IMR-90 (cell line): ENCODE results near the gene XPO4. TPM values are rescaled to one million over a fixed set of nuclear protein-coding genes. Genes with fewer than 3 reads are reported as not detected.

Experiments used
- ATAC-seq: fragments of 200-7000 bp; cut with Tn5 transposase; 2 replicates; pipeline ENCODE4 v1.9.1; 2020; ENCODE audit warnings: low read depth, mild to moderate bottlenecking, moderate library complexity
- BruUV-seq: library from RNA; stranded (reverse); fragments of 400-500 nt; replicated peaks from 2 replicates; lab custom pipeline; 2021; lab: Mats Ljungman, UMichigan
- CTCF ChIA-PET: fragments of 300-600 bp; formaldehyde crosslinking; extraction: SDS; loops from one replicate; lab custom pipeline; 2021; ENCODE audit warnings: antibody characterized with exemption; lab: Yijun Ruan, JAX
- POLR2A ChIA-PET: fragments of 300-600 bp; sonication (Branson Sonifier 250); formaldehyde crosslinking; loops from one replicate; lab custom pipeline; 2022; ENCODE audit warnings: antibody characterized with exemption; ENCODE audit not compliant: unreplicated experiment; lab: Charles Lee
- DNase-seq: peaks from one replicate; pipeline ENCODE4 v3.0.0; 2013
- H2AFZ ChIP-seq: replicated peaks from 2 replicates; pipeline ENCODE3; 2013; ENCODE audit warnings: low read length, mild to moderate bottlenecking; ENCODE audit not compliant: poor library complexity
- H2AK5ac ChIP-seq: 2 replicates; pipeline ENCODE4 v1.6.1; 2013; ENCODE audit warnings: low read depth, low read length, inconsistent platforms
- H2AK9ac ChIP-seq: replicated peaks from 2 replicates; pipeline ENCODE3; 2013; ENCODE audit warnings: mild to moderate bottlenecking, low read depth, low read length, moderate library complexity; ENCODE audit not compliant: poor library complexity
- H2BK120ac ChIP-seq: 2 replicates; pipeline ENCODE4 v1.6.1; 2013; ENCODE audit warnings: low read depth, low read length, inconsistent platforms
- H2BK15ac ChIP-seq: 3 replicates; pipeline ENCODE4 v1.6.1; 2013; ENCODE audit warnings: low read depth, low read length, inconsistent platforms
- H2BK20ac ChIP-seq: 2 replicates; pipeline ENCODE4 v1.6.1; 2013; ENCODE audit warnings: low read depth, mild to moderate bottlenecking, inconsistent platforms, low read length, moderate library complexity
- H2BK5ac ChIP-seq: 2 replicates; pipeline ENCODE4 v1.6.1; 2013; ENCODE audit warnings: mild to moderate bottlenecking, low read depth, low read length, inconsistent platforms; ENCODE audit not compliant: poor library complexity, severe bottlenecking
- H3K14ac ChIP-seq: replicated peaks from 2 replicates; pipeline ENCODE4 v1.6.1; 2013; ENCODE audit warnings: low read depth, low read length, inconsistent platforms
- H3K18ac ChIP-seq: 2 replicates; pipeline ENCODE4 v1.6.1; 2013; ENCODE audit warnings: low read depth, low read length, control low read depth
- H3K23ac ChIP-seq: 2 replicates; pipeline ENCODE4 v1.6.1; 2013; ENCODE audit warnings: low read depth, low read length, inconsistent platforms
- H3K27ac ChIP-seq: 2 replicates; pipeline ENCODE4 v1.5.1; 2013; ENCODE audit warnings: mild to moderate bottlenecking, control low read depth, low read length; ENCODE audit not compliant: insufficient read depth
- H3K27me3 ChIP-seq: 2 replicates; pipeline ENCODE4 v1.6.1; 2013; ENCODE audit warnings: low read length; ENCODE audit not compliant: control insufficient read depth, insufficient read depth
- H3K36me3 ChIP-seq: 2 replicates; pipeline ENCODE4 v1.6.1; 2013; ENCODE audit warnings: low read length, mixed read lengths; ENCODE audit not compliant: control insufficient read depth, insufficient read depth
- H3K4ac ChIP-seq: 2 replicates; pipeline ENCODE4 v1.6.1; 2013; ENCODE audit warnings: low read depth, low read length, inconsistent platforms
- H3K4me1 ChIP-seq: 2 replicates; pipeline ENCODE4 v1.6.1; 2013; ENCODE audit warnings: low read length, mixed read lengths; ENCODE audit not compliant: control insufficient read depth, insufficient read depth
- H3K4me2 ChIP-seq: 2 replicates; pipeline ENCODE4 v1.6.1; 2013; ENCODE audit warnings: low read depth, mild to moderate bottlenecking, control low read depth, low read length, moderate library complexity
- H3K4me3 ChIP-seq: 2 replicates; pipeline ENCODE4 v1.5.1; 2013; ENCODE audit warnings: low read depth, mild to moderate bottlenecking, control low read depth, low read length, moderate library complexity; ENCODE audit not compliant: insufficient read depth
- H3K56ac ChIP-seq: 2 replicates; pipeline ENCODE4 v1.6.1; 2013; ENCODE audit warnings: low read length, inconsistent platforms; ENCODE audit not compliant: insufficient read depth; ENCODE audit errors: extremely low read depth
- H3K79me1 ChIP-seq, 2 experiments: 2 replicates each; pipeline ENCODE4 v1.6.1; 2013; ENCODE audit warnings: low read length in 2 of 2, inconsistent platforms in 1 of 2, low read depth in 1 of 2
- H3K9ac ChIP-seq: 2 replicates; pipeline ENCODE4 v1.6.1; 2013; ENCODE audit warnings: low read depth, low read length, control low read depth
- H3K9me1 ChIP-seq: 2 replicates; pipeline ENCODE4 v1.6.1; 2013; ENCODE audit warnings: low read length, inconsistent platforms; ENCODE audit not compliant: insufficient read depth
- H3K9me3 ChIP-seq: 2 replicates; pipeline ENCODE4 v1.6.1; 2013; ENCODE audit warnings: low read length; ENCODE audit not compliant: control insufficient read depth, insufficient read depth
- H4K20me1 ChIP-seq: 2 replicates; pipeline ENCODE4 v1.6.1; 2013; ENCODE audit warnings: low read length, inconsistent platforms; ENCODE audit not compliant: insufficient read depth
- H4K5ac ChIP-seq: 2 replicates; pipeline ENCODE4 v1.6.1; 2013; ENCODE audit warnings: mild to moderate bottlenecking, low read depth, low read length, control low read depth
- H4K8ac ChIP-seq, 2 experiments: 2 replicates each; pipeline ENCODE4 v1.6.1; 2013; ENCODE audit warnings: low read depth in 2 of 2, low read length in 2 of 2, control low read depth in 1 of 2, inconsistent platforms in 1 of 2
- H4K91ac ChIP-seq: 2 replicates; pipeline ENCODE4 v1.6.1; 2013; ENCODE audit warnings: low read depth, low read length, inconsistent platforms; ENCODE audit not compliant: insufficient read depth
- BHLHE40 ChIP-seq: fragments of 150-350 bp; IDR thresholded peaks from 2 replicates; pipeline ENCODE4 v1.6.1; 2016; ENCODE audit warnings: mild to moderate bottlenecking, low read depth, low read length
- CHD1 ChIP-seq: IDR thresholded peaks from 2 replicates; pipeline ENCODE4 v1.6.1; 2012; ENCODE audit warnings: low read depth, low read length, improper control_type of control experiment
- CTCF ChIP-seq: conservative IDR thresholded peaks from 2 replicates; pipeline ENCODE4 v1.5.1; 2012; ENCODE audit warnings: mild to moderate bottlenecking, low read depth, low read length, improper control_type of control experiment
- FOS ChIP-seq: fragments of 150-350 bp; IDR thresholded peaks from 2 replicates; pipeline ENCODE4 v1.6.1; 2016; ENCODE audit warnings: low read depth, low read length
- MAFK ChIP-seq: IDR thresholded peaks from 2 replicates; pipeline ENCODE4 v1.6.1; 2012; ENCODE audit warnings: low read depth, low read length, improper control_type of control experiment
- MAZ ChIP-seq: IDR thresholded peaks from 2 replicates; pipeline ENCODE4 v1.6.1; 2012; ENCODE audit warnings: low read depth, mild to moderate bottlenecking, low read length, improper control_type of control experiment, moderate library complexity, borderline replicate concordance
- NFE2L2 ChIP-seq: fragments of 150-350 bp; IDR thresholded peaks from 2 replicates; pipeline ENCODE4 v1.6.1; 2016; ENCODE audit warnings: low read depth, mild to moderate bottlenecking, low read length
- RCOR1 ChIP-seq: IDR thresholded peaks from 2 replicates; pipeline ENCODE4 v1.6.1; 2012; ENCODE audit warnings: mild to moderate bottlenecking, low read length, improper control_type of control experiment; ENCODE audit not compliant: insufficient replicate concordance
- RFX5 ChIP-seq: IDR thresholded peaks from 2 replicates; pipeline ENCODE4 v1.8.0; 2012; ENCODE audit warnings: low read depth, mild to moderate bottlenecking, low read length, moderate library complexity
- SMC3 ChIP-seq: fragments of 150-350 bp; IDR thresholded peaks from 2 replicates; pipeline ENCODE4 v1.6.1; 2016; ENCODE audit warnings: low read depth, mild to moderate bottlenecking, antibody characterized with exemption, low read length, moderate library complexity
- WGBS, 2 experiments: methylation state at CpG; one replicate each; pipeline versions ENCODE4 v1.1.5 to v1.1.7; 2013; ENCODE audit warnings: missing lambda C conversion rate in 2 of 2; ENCODE audit not compliant: insufficient read length in 1 of 2; ENCODE audit errors: extremely low coverage in 2 of 2; 5-methylcytosine and 5-hydroxymethylcytosine counted together
- dilution Hi-C: fragments of 300-500 bp; cut with HindIII; formaldehyde crosslinking; loops from one replicate; pipeline ENCODE4 v1.14.3; 2018; ENCODE audit warnings: low sequenced_read_pairs; ENCODE audit not compliant: unreplicated experiment
- in situ Hi-C: fragments of 300-500 bp; cut with MboI; formaldehyde crosslinking; loops from 3 replicates; pipeline ENCODE4 v1.14.3; 2019; ENCODE audit warnings: low sequenced_read_pairs, inconsistent platforms, mixed read lengths
- intact Hi-C: fragments of 100-400 bp; cut with micrococcal nuclease; formaldehyde crosslinking; loops from 2 replicates; pipeline ENCODE4 v1.10.0; 2022
- polyA plus RNA-seq, 3 experiments: library from polyadenylated mRNA; depleted of rRNA; stranded (reverse); fragments of >200 nt; gene quantifications; 2 replicates each; pipeline ENCODE4 v1.2.3, GENCODE V29; 2012; ENCODE audit warnings: low replicate concordance in 1 of 3
- total RNA-seq: library from RNA; depleted of rRNA; stranded (reverse); fragments of >200 nt; gene quantifications from 2 replicates; pipeline ENCODE4 v1.2.3, GENCODE V29; 2012

XPO4 gene
- total and polyA plus RNA-seq, 2 of the 4 experiments (the other 2 are of a cell fraction), result 5.0 to 21.1 TPM

- no peaks in the 10 kb centered on the region for H3K27me3 ChIP-seq
- dilution Hi-C loops (no loop called here), intact Hi-C loops (loop anchor here (10.0 kb wide), 1 partner anchor 628 kb away; the partner anchor contains the start of gene GJB2)
Measured at GRCh38 chr13:20822406-20822805, 80.1 kb downstream of the XPO4 start.

More at GRCh38 chr13:20822406-20822805, 80.1 kb downstream of the XPO4 start:
- no peak overlapping the region for H3K4me2 ChIP-seq
- H4K8ac ChIP-seq, result no peak overlapping the region
- H2BK120ac ChIP-seq, result no peak overlapping the region
- H3K36me3 ChIP-seq, result no peaks in the 10 kb centered on the region
- H3K27ac ChIP-seq, result no peak overlapping the region
- no peak overlapping the region for H2BK5ac ChIP-seq
- H3K79me1 ChIP-seq, result peaks cover 7 to 8% of the 10 kb centered on the region in 2 experiments; a peak in 2 of 4 replicates
- no peaks in the 10 kb centered on the region for H3K9me3 ChIP-seq
- no peak overlapping the region for H2AFZ ChIP-seq
- no peak overlapping the region for H4K91ac ChIP-seq
- H2BK20ac ChIP-seq, result no peak overlapping the region
- no peak overlapping the region for H3K9ac ChIP-seq
- H3K9me1 ChIP-seq, result no peaks in the 10 kb centered on the region; the same call in 1 of the 2 replicates
- no peak overlapping the region for H3K4ac ChIP-seq
- WGBS, 2 experiments, result no CpG with 5 or more reads among the region's 1 CpG
- DNase-seq (no peak), ATAC-seq (no peak)
- no peak for TF ChIP-seq FOS
- TF ChIP-seq SMC3, result no peak
- TF ChIP-seq RCOR1, result no peak
- no peak for TF ChIP-seq BHLHE40
- TF ChIP-seq CTCF, result no peak
- TF ChIP-seq MAZ, result no peak
- TF ChIP-seq RFX5, result no peak
- no peak for TF ChIP-seq NFE2L2
- TF ChIP-seq CHD1, result no peak
- no peak for TF ChIP-seq MAFK
- ChIA-PET CTCF (no interaction called here), POLR2A (no interaction called here)
- no peak overlapping the region for H3K23ac ChIP-seq
- H2AK5ac ChIP-seq, result no peak overlapping the region
- H4K5ac ChIP-seq, result no peak overlapping the region
- no peak overlapping the region for H2BK15ac ChIP-seq
- H3K4me3 ChIP-seq, result no peak overlapping the region
- in situ Hi-C loops, result no loop called here
- H4K20me1 ChIP-seq, result peaks cover 3% of the 10 kb centered on the region; the same call in 1 of the 2 replicates
- no peak overlapping the region for H3K18ac ChIP-seq
- no peak overlapping the region for H3K14ac ChIP-seq
- H3K56ac ChIP-seq, result no peak overlapping the region
- BruUV-seq, result no TSS peak
- H2AK9ac ChIP-seq, result no peak overlapping the region
- peaks cover 7% of the 10 kb centered on the region for H3K4me1 ChIP-seq
